OCI-LY7 (cell line): ENCODE data around the gene SAMD8. TPM values are rescaled to one million over a fixed set of nuclear protein-coding genes. Genes with fewer than 3 reads are reported as not detected.

Experiments
- BruUV-seq: library from RNA; stranded (reverse); fragments of 400-500 nt; replicated peaks from 2 replicates; lab custom pipeline; 2021; lab: Mats Ljungman, UMichigan
- CTCF ChIA-PET: fragments of 300-600 bp; sonication (Branson Sonifier 250); formaldehyde crosslinking; loops from one replicate; lab custom pipeline; 2022; ENCODE audit warnings: antibody characterized with exemption; ENCODE audit not compliant: unreplicated experiment; lab: Charles Lee
- POLR2A ChIA-PET: fragments of 300-600 bp; sonication (Branson Sonifier 250); formaldehyde crosslinking; loops from one replicate; lab custom pipeline; 2022; ENCODE audit warnings: antibody characterized with exemption; lab: Charles Lee
- DNase-seq: peaks from one replicate; pipeline ENCODE4 v3.0.0-alpha.2; 2015; ENCODE audit warnings: low spot score
- H2AFZ ChIP-seq: fragments of 200-600 bp; sonication (generic), shearing (Covaris generic); 2 replicates; pipeline ENCODE4 v1.6.1; 2014; ENCODE audit warnings: mild to moderate bottlenecking, antibody characterized with exemption, low read length, moderate library complexity
- H3K27ac ChIP-seq: fragments of 200-600 bp; sonication (generic); 2 replicates; pipeline ENCODE4 v1.5.1; 2014; ENCODE audit warnings: mixed run types, low read depth, mild to moderate bottlenecking, moderate library complexity, low read length, inconsistent platforms; ENCODE audit not compliant: poor library complexity, severe bottlenecking
- H3K36me3 ChIP-seq: fragments of 200-600 bp; sonication (generic); 2 replicates; pipeline ENCODE4 v1.6.1; 2014; ENCODE audit warnings: mild to moderate bottlenecking, antibody characterized with exemption, low read length, moderate library complexity, mixed read lengths; ENCODE audit not compliant: insufficient read depth
- H3K4me1 ChIP-seq: fragments of 200-600 bp; sonication (generic); 2 replicates; pipeline ENCODE4 v1.5.1; 2014; ENCODE audit warnings: mild to moderate bottlenecking, low read length; ENCODE audit not compliant: insufficient read depth, poor library complexity, severe bottlenecking
- H3K4me2 ChIP-seq: fragments of 200-600 bp; sonication (generic); 2 replicates; pipeline ENCODE4 v1.6.1; 2014; ENCODE audit warnings: mild to moderate bottlenecking, low read length
- H3K4me3 ChIP-seq: fragments of 200-600 bp; sonication (generic); 2 replicates; pipeline ENCODE4 v1.5.1; 2014; ENCODE audit warnings: mild to moderate bottlenecking, low read depth, low read length; ENCODE audit not compliant: poor library complexity, severe bottlenecking
- H3K79me2 ChIP-seq: fragments of 200-600 bp; sonication (generic); 2 replicates; pipeline ENCODE4 v1.6.1; 2016; ENCODE audit warnings: low read depth, mild to moderate bottlenecking, low read length, moderate library complexity, mixed read lengths; ENCODE audit not compliant: insufficient read depth
- H3K9me2 ChIP-seq: fragments of 200-600 bp; sonication (generic); 2 replicates; pipeline ENCODE4 v1.6.1; 2016; ENCODE audit warnings: mild to moderate bottlenecking, low read length, mixed read lengths; ENCODE audit not compliant: insufficient read depth
- H3K9me3 ChIP-seq: fragments of 200-600 bp; sonication (generic); 2 replicates; pipeline ENCODE4 v1.6.1; 2014; ENCODE audit warnings: mild to moderate bottlenecking, mixed run types, low read length, mixed read lengths
- H4K20me1 ChIP-seq: fragments of 200-600 bp; sonication (generic); 2 replicates; pipeline ENCODE4 v1.6.1; 2014; ENCODE audit warnings: mild to moderate bottlenecking, antibody characterized with exemption, low read length, moderate library complexity, mixed read lengths; ENCODE audit not compliant: insufficient read depth
- EZH2phosphoT487 ChIP-seq: fragments of 200-600 bp; sonication (generic); IDR thresholded peaks from 2 replicates; pipeline ENCODE4 v1.6.1; 2018; ENCODE audit warnings: low read depth, borderline replicate concordance, mild to moderate bottlenecking, mixed run types, antibody characterized with exemption, low read length, moderate library complexity, mixed read lengths
- intact Hi-C: fragments of 100-400 bp; cut with micrococcal nuclease; formaldehyde crosslinking; loops from one replicate; pipeline ENCODE4 v1.10.0; 2022; ENCODE audit not compliant: unreplicated experiment
- total RNA-seq, 2 experiments: library from RNA; depleted of rRNA in 1 of 2; stranded (reverse); fragments of >200 nt in 1 of 2; shearing (Covaris generic) in 1 of 2; gene quantifications; 2 replicates each; pipeline ENCODE4 v1.2.3, GENCODE V29; 2014 to 2022
- TF ChIP-seq, protein P1 (sequence below): fragments of 200-600 bp; sonication (generic); conservative IDR thresholded peaks from 2 replicates; pipeline ENCODE4 v1.5.1; 2014; ENCODE audit warnings: mild to moderate bottlenecking, antibody characterized with exemption, low read length, moderate library complexity, mixed read lengths

The SAMD8 gene
- total RNA-seq, 2 experiments from 2014 or later: 8.8 to 16.7 TPM

DNA sequence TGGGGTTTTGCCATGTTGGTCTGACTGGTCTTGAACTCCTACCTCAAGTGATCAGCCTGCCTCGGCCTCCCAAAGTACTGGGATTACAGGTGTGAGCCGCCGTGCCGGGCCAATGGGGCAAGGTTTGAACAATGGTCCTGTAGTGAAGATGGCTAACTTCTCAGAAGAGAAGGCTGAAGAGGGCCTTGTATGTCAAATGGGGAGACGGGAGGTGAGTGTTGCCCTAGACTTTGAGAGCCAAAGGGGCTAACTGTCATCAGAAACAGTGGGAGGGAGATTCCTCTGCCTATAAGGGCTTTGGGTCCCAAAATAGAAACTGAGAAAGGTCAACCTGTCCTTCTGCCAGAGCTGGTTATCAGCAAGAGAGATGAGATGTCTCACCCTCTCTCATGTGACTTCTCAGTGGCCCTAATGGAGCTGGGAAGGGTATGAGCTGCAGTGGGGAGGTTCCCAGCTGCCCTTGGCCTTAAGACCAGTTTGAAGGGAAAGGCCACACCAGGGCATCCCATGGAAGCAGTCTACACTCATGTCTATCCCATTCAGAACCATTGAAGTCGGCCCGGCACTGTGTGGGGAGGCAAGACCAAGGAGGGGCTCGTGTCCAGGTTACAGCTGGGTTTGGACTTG, 1.3 kb upstream of the SAMD8 start:
- BruUV-seq: no TSS peak
- peak overlapping the region; percentile 93 for H3K4me3 ChIP-seq
- CTCF ChIA-PET: no interaction called here

DNA sequence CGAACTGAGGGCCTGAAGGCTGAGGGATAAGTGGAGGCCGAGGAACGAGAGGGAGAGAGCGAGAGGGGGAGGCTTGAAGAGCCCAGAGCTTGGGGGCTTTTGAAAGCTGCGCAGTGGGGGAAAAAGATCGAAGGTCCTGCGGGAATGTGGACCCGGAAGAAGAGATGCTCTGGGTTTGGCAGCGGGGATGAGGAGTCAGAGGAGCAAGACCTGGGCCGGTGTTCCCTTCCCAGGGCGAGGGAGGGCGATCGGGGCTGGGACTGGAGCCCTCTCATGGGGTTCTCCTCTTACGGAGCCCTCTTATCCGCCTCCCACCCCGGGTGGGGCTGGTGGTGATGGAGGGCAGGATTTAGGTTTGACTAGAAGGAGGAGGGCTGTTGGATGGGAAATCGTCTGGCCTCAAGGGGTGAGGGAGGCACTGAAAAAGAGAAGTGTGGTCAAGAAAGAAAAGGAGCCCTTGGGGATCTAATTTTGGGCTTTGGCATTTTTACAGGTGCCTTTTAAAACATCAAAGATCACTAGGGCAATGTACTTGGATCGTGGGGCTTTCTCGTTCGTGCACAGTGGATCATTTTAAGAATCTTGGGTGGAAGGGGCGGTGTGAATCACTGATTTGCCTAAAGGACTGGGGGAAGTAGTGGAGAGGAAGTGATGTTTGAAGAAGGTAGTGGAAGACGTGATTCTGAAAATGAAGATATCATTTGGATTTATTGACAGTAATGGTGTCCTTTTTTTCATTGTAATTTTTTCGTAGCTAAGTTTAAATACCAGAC, 637 bp downstream of the SAMD8 start:
- H3K9me2 ChIP-seq: no peaks in the 10 kb centered on the region
- CTCF ChIA-PET: interaction anchor here (1.0 kb wide), 1 partner anchor 23 kb away, joined by 4 read pairs; no protein-coding TSS in a partner anchor
- peak overlapping the region; percentile 93 for H3K27ac ChIP-seq
- peak overlapping the region; percentile 73 for H2AFZ ChIP-seq
- H3K4me1 ChIP-seq: peaks cover 20% of the 10 kb centered on the region
- H3K4me2 ChIP-seq: peak overlapping the region; percentile 76
- no peaks in the 10 kb centered on the region for H3K9me3 ChIP-seq
- POLR2A ChIA-PET: interaction anchor here (0.6 kb wide), 1 partner anchor 67 kb away, joined by 3 read pairs; no protein-coding TSS in a partner anchor
- H3K79me2 ChIP-seq: peaks cover 45% of the 10 kb centered on the region
- intact Hi-C loops: loop anchor here (1.0 to 5.0 kb wide), 3 partner anchors 100 to 285 kb away; partner anchors contain the start of genes COMTD1, KAT6B and VDAC2
- peak; percentile 59 for DNase-seq
- H4K20me1 ChIP-seq: peaks cover 6% of the 10 kb centered on the region; the same call in 1 of the 2 replicates
- no TSS peak for BruUV-seq
- no peak for TF ChIP-seq EZH2phosphoT487
- TF ChIP-seq, protein P1, sequence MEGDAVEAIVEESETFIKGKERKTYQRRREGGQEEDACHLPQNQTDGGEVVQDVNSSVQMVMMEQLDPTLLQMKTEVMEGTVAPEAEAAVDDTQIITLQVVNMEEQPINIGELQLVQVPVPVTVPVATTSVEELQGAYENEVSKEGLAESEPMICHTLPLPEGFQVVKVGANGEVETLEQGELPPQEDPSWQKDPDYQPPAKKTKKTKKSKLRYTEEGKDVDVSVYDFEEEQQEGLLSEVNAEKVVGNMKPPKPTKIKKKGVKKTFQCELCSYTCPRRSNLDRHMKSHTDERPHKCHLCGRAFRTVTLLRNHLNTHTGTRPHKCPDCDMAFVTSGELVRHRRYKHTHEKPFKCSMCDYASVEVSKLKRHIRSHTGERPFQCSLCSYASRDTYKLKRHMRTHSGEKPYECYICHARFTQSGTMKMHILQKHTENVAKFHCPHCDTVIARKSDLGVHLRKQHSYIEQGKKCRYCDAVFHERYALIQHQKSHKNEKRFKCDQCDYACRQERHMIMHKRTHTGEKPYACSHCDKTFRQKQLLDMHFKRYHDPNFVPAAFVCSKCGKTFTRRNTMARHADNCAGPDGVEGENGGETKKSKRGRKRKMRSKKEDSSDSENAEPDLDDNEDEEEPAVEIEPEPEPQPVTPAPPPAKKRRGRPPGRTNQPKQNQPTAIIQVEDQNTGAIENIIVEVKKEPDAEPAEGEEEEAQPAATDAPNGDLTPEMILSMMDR: no peak
- H3K4me3 ChIP-seq: peak overlapping the region; percentile 93
- H3K36me3 ChIP-seq: peaks cover 3% of the 10 kb centered on the region; the same call in 1 of the 2 replicates

More for the DNA sequence above, 1.3 kb upstream of the SAMD8 start:
- DNase-seq: no peak
- H3K4me2 ChIP-seq: peak overlapping the region; percentile 76
- POLR2A ChIA-PET: interaction anchor here (0.6 to 2.0 kb wide), 4 partner anchors 9 to 260 kb away, joined by 3 to 9 read pairs (median 4); no protein-coding TSS in a partner anchor
- no peaks in the 10 kb centered on the region for H3K9me3 ChIP-seq
- intact Hi-C loops: loop anchor here (5.0 kb wide), 2 partner anchors 102 to 283 kb away; partner anchors contain the start of genes KAT6B and VDAC2
- peak overlapping the region; percentile 73; the same call in 1 of the 2 replicates for H2AFZ ChIP-seq
- peaks cover 3% of the 10 kb centered on the region; the same call in 1 of the 2 replicates for H3K36me3 ChIP-seq
- H3K79me2 ChIP-seq: peaks cover 31% of the 10 kb centered on the region
- no peaks in the 10 kb centered on the region for H3K9me2 ChIP-seq
- peak overlapping the region; percentile 93 for H3K27ac ChIP-seq
- H3K4me1 ChIP-seq: peaks cover 20% of the 10 kb centered on the region
- peaks cover 6% of the 10 kb centered on the region; the same call in 1 of the 2 replicates for H4K20me1 ChIP-seq
- TF ChIP-seq EZH2phosphoT487: no peak
- TF ChIP-seq, protein P1: no peak
